PC-3 (cell line): ENCODE results near the gene AKNA. TPM values are rescaled to one million over a fixed set of nuclear protein-coding genes. Genes with fewer than 3 reads are reported as not detected.

Source experiments
- ATAC-seq: fragments of 200-7000 bp; cut with Tn5 transposase; 2 replicates; pipeline ENCODE4 v1.9.1; 2020; ENCODE audit warnings: mild to moderate bottlenecking, moderate library complexity
- BruUV-seq: library from RNA; stranded (reverse); fragments of 400-500 nt; replicated peaks from 2 replicates; lab custom pipeline; 2021; lab: Mats Ljungman, UMichigan
- CTCF ChIA-PET: fragments of 300-600 bp; sonication (Branson Sonifier 250); formaldehyde crosslinking; loops from one replicate; lab custom pipeline; 2022; ENCODE audit warnings: antibody characterized with exemption; lab: Charles Lee
- POLR2A ChIA-PET: fragments of 300-600 bp; sonication (Branson Sonifier 250); formaldehyde crosslinking; loops from one replicate; lab custom pipeline; 2022; ENCODE audit warnings: antibody characterized with exemption; ENCODE audit not compliant: unreplicated experiment; lab: Charles Lee
- DNase-seq: peaks from one replicate; pipeline ENCODE4 v3.0.0-alpha.2; 2015
- H2AFZ ChIP-seq: fragments of 300-600 bp; sonication (generic); 2 replicates; pipeline ENCODE4 v1.6.0; 2016; ENCODE audit warnings: antibody characterized with exemption, low read length
- H3F3A ChIP-seq: fragments of 300-600 bp; sonication (generic); one replicate; pipeline ENCODE4 v1.6.0; 2017; ENCODE audit warnings: antibody characterized with exemption, low read length, control low read depth, mild to moderate bottlenecking; ENCODE audit not compliant: unreplicated experiment
- H3K27ac ChIP-seq: fragments of 300-600 bp; sonication (generic); 2 replicates; pipeline ENCODE4 v1.5.1; 2016; ENCODE audit warnings: mild to moderate bottlenecking, low read length
- H3K27me3 ChIP-seq: fragments of 300-600 bp; sonication (generic); 2 replicates; pipeline ENCODE4 v1.6.1; 2016; ENCODE audit warnings: low read length, mixed read lengths
- H3K36me3 ChIP-seq: fragments of 300-600 bp; sonication (generic); 2 replicates; pipeline ENCODE4 v1.6.1; 2016; ENCODE audit warnings: low read depth, mixed run types, low read length, mixed read lengths
- H3K4me1 ChIP-seq: fragments of 300-600 bp; sonication (generic); 2 replicates; pipeline ENCODE4 v1.5.1; 2016; ENCODE audit warnings: low read length; ENCODE audit not compliant: insufficient read depth
- H3K4me2 ChIP-seq: fragments of 300-600 bp; sonication (generic); 2 replicates; pipeline ENCODE4 v1.6.0; 2016; ENCODE audit warnings: low read length
- H3K4me3 ChIP-seq: fragments of 300-600 bp; sonication (generic); 2 replicates; pipeline ENCODE4 v1.5.1; 2016; ENCODE audit warnings: mild to moderate bottlenecking, low read length, mixed read lengths
- H3K79me2 ChIP-seq: fragments of 300-600 bp; sonication (generic); 2 replicates; pipeline ENCODE4 v1.6.1; 2017; ENCODE audit warnings: low read length, mixed read lengths
- H3K9ac ChIP-seq: fragments of 300-600 bp; sonication (generic); 2 replicates; pipeline ENCODE4 v1.6.0; 2016; ENCODE audit warnings: mild to moderate bottlenecking, low read length
- H3K9me2 ChIP-seq: fragments of 300-600 bp; sonication (generic); replicated peaks from 2 replicates; pipeline ENCODE4 v1.6.1; 2016; ENCODE audit warnings: mixed run types, low read length, mixed read lengths
- H3K9me3 ChIP-seq: fragments of 300-600 bp; sonication (generic); 2 replicates; pipeline ENCODE4 v1.6.1; 2016; ENCODE audit warnings: low read length, mixed read lengths
- H4K20me1 ChIP-seq: fragments of 300-600 bp; sonication (generic); 2 replicates; pipeline ENCODE4 v1.6.1; 2016; ENCODE audit warnings: low read length, mixed read lengths
- CTCF ChIP-seq: fragments of 300-600 bp; sonication (generic); conservative IDR thresholded peaks from 2 replicates; pipeline ENCODE4 v1.5.1; 2017; ENCODE audit warnings: antibody characterized with exemption, low read depth, mild to moderate bottlenecking, low read length
- EZH2 ChIP-seq: fragments of 300-600 bp; sonication (generic); IDR thresholded peaks from one replicate; pipeline ENCODE4 v1.6.1; 2017; ENCODE audit warnings: antibody characterized with exemption, mild to moderate bottlenecking, low read length; ENCODE audit not compliant: unreplicated experiment
- EZH2phosphoT487 ChIP-seq: fragments of 300-600 bp; sonication (generic); IDR thresholded peaks from 2 replicates; pipeline ENCODE4 v1.6.1; 2018; ENCODE audit warnings: mild to moderate bottlenecking, antibody characterized with exemption, low read length, borderline replicate concordance
- intact Hi-C: fragments of 100-400 bp; cut with micrococcal nuclease; formaldehyde crosslinking; loops from 2 replicates; pipeline ENCODE4 v1.9.0; 2023
- total RNA-seq: library from RNA; depleted of rRNA; stranded (reverse); fragments of >200 nt; gene quantifications from 2 replicates; pipeline ENCODE4 v1.2.3, GENCODE V29; 2014

Gene AKNA
- total RNA-seq, 1 experiment from 2014 or later, result 9.1 TPM

- H3K79me2 ChIP-seq, result no peaks in the 10 kb centered on the region
- ATAC-seq (no peak), DNase-seq (no peak)
- no peaks in the 10 kb centered on the region for H3K9me2 ChIP-seq
- no TSS peak for BruUV-seq
- H3K4me1 ChIP-seq, result no peaks in the 10 kb centered on the region
- CTCF ChIA-PET, result no interaction called here
- no peak overlapping the region for H3K4me2 ChIP-seq
- H3K36me3 ChIP-seq, result no peaks in the 10 kb centered on the region
- intact Hi-C loops, result loop anchor here (10.0 kb wide), 1 partner anchor 248 kb away; the partner anchor contains the start of gene TEX53
- POLR2A ChIA-PET, result no interaction called here
- H3K4me3 ChIP-seq, result no peak overlapping the region
- no peaks in the 10 kb centered on the region for H3K27me3 ChIP-seq
- H3K27ac ChIP-seq, result no peak overlapping the region
- H4K20me1 ChIP-seq, result no peaks in the 10 kb centered on the region
- no peak overlapping the region for H3K9ac ChIP-seq
- TF ChIP-seq CTCF (no peak), EZH2 (no peak), EZH2phosphoT487 (no peak)
- no peak overlapping the region for H2AFZ ChIP-seq
- no peaks in the 10 kb centered on the region for H3K9me3 ChIP-seq
- no peaks in the 10 kb centered on the region for H3F3A ChIP-seq
Measured at GRCh38 chr9:114406441-114406840, 18.7 kb upstream of the AKNA start.

- no TSS peak for BruUV-seq
- POLR2A ChIA-PET, result no interaction called here
Measured at GRCh38 chr9:114405294-114406034, 17.7 kb upstream of the AKNA start.

More at GRCh38 chr9:114405294-114406034, 17.7 kb upstream of the AKNA start:
- Histone ChIP-seq H3K27ac (no peak overlapping the region), H3K4me1 (no peaks in the 10 kb centered on the region), H3F3A (no peaks in the 10 kb centered on the region), H4K20me1 (no peaks in the 10 kb centered on the region), H2AFZ (no peak overlapping the region), H3K9me2 (no peaks in the 10 kb centered on the region), H3K4me3 (no peak overlapping the region), H3K79me2 (no peaks in the 10 kb centered on the region), H3K4me2 (no peak overlapping the region), H3K9me3 (no peaks in the 10 kb centered on the region), H3K27me3 (no peaks in the 10 kb centered on the region), H3K9ac (no peak overlapping the region), H3K36me3 (no peaks in the 10 kb centered on the region)
- TF ChIP-seq CTCF (peak; percentile 77), EZH2 (no peak)
- CTCF ChIA-PET, result interaction anchor here (0.6 to 1.2 kb wide), 5 partner anchors 12 to 248 kb away, joined by 3 to 10 read pairs (median 4); no protein-coding TSS in a partner anchor
- ATAC-seq, result peak; percentile 84
- intact Hi-C loops, result loop anchor here (1.0 to 10.0 kb wide), 2 partner anchors 102 to 249 kb away; partner anchors contain the start of gene TEX53
- peak; percentile 73 for DNase-seq
